OCI-LY3 (cell line): ENCODE data around the gene ASPHD1.

Source experiments
- H2AFZ ChIP-seq: fragments of 200-600, 300-600 bp; shearing (Covaris generic); 2 replicates; pipeline ENCODE4 v1.6.0; 2014; ENCODE audit warnings: antibody characterized with exemption, low read depth, low read length
- H3K27ac ChIP-seq: fragments of 200-600, 300-600 bp; sonication (generic); 2 replicates; pipeline ENCODE4 v1.5.1; 2014; ENCODE audit warnings: mild to moderate bottlenecking, low read length, moderate library complexity, mixed read lengths
- H3K27me3 ChIP-seq: fragments of 200-600, 300-600 bp; sonication (generic); 2 replicates; pipeline ENCODE4 v1.6.1; 2014; ENCODE audit warnings: low read depth, low read length, mixed read lengths
- H3K36me3 ChIP-seq: fragments of 200-600, 300-600 bp; sonication (generic); replicated peaks from 2 replicates; pipeline ENCODE3; 2014; ENCODE audit warnings: low read depth, low read length, mixed read lengths
- H3K4me1 ChIP-seq: fragments of 300-600, 200-600 bp; sonication (generic); 2 replicates; pipeline ENCODE4 v1.6.1; 2014; ENCODE audit warnings: low read length, mixed read lengths
- H3K4me2 ChIP-seq: fragments of 200-600, 300-600 bp; sonication (generic); 2 replicates; pipeline ENCODE4 v1.6.1; 2014; ENCODE audit warnings: low read length, mixed read lengths
- H3K4me3 ChIP-seq: fragments of 300-600, 200-600 bp; sonication (generic); 2 replicates; pipeline ENCODE4 v1.5.1; 2014; ENCODE audit warnings: antibody characterized with exemption, mild to moderate bottlenecking, low read length, moderate library complexity
- H3K79me2 ChIP-seq: fragments of 300-600, 200-600 bp; shearing (Covaris generic); 2 replicates; pipeline ENCODE4 v1.6.1; 2014; ENCODE audit warnings: mild to moderate bottlenecking, low read length, mixed read lengths
- H3K9ac ChIP-seq: fragments of 300-600, 200-600 bp; shearing (Covaris generic); 2 replicates; pipeline ENCODE4 v1.6.0; 2014; ENCODE audit warnings: mild to moderate bottlenecking, low read length, moderate library complexity
- H3K9me3 ChIP-seq: fragments of 200-600, 300-600 bp; shearing (Covaris generic); 2 replicates; pipeline ENCODE4 v1.6.1; 2014; ENCODE audit warnings: low read length, mixed read lengths; ENCODE audit not compliant: insufficient read depth
- H4K20me1 ChIP-seq: fragments of 200-600, 300-600 bp; sonication (generic); 2 replicates; pipeline ENCODE4 v1.6.1; 2016; ENCODE audit warnings: low read length, mixed read lengths; ENCODE audit not compliant: insufficient read depth
- EZH2phosphoT487 ChIP-seq: fragments of 200-600 bp; shearing (Covaris generic); IDR thresholded peaks from 2 replicates; pipeline ENCODE4 v1.6.1; 2018; ENCODE audit warnings: antibody characterized with exemption, mixed run types, low read depth
- TF ChIP-seq, protein P1 (sequence below): fragments of 200-600, 300-600 bp; sonication (generic); IDR thresholded peaks from 2 replicates; pipeline ENCODE4 v1.5.1; 2014; ENCODE audit warnings: antibody characterized with exemption, low read length, low read depth

Gene ASPHD1

DNA sequence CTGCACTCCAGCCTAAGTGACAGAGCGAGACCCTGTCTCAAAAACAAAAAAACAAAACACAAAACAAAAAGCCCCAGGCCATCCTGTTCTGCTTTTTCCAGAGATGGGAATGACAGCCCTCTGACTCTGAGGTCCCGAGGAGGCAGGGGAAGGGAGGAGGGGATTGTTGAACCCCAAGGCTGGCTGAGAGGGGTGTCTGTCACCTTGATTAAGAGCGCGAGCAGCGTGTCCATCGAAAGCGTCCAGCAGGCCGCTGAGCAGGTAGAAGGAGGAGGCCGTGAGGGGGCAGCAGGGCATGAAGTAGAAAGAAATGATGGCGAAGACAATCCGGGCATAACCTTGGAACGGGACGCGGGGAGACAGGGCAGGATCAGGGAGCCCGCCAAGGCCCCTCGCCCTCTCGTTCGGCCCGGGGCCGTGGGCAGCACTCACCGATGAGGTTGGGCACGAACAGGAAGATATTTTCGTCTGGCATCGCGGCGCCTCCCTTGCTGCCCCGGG lies 37.9 kb upstream of the ASPHD1 start:
- Histone ChIP-seq H3K9me3 (no peaks in the 10 kb centered on the region), H2AFZ (peak overlapping the region; percentile 92; the same call in 1 of the 2 replicates), H3K4me3 (peak overlapping the region; percentile 84), H3K9ac (peak overlapping the region; percentile 67), H3K4me1 (peaks cover 9% of the 10 kb centered on the region), H3K27me3 (no peaks in the 10 kb centered on the region), H3K27ac (peak overlapping the region; percentile 59), H3K36me3 (peaks cover 3% of the 10 kb centered on the region), H3K79me2 (peaks cover 10% of the 10 kb centered on the region), H3K4me2 (peak overlapping the region; percentile 98), H4K20me1 (no peaks in the 10 kb centered on the region)
- TF ChIP-seq, protein P1, sequence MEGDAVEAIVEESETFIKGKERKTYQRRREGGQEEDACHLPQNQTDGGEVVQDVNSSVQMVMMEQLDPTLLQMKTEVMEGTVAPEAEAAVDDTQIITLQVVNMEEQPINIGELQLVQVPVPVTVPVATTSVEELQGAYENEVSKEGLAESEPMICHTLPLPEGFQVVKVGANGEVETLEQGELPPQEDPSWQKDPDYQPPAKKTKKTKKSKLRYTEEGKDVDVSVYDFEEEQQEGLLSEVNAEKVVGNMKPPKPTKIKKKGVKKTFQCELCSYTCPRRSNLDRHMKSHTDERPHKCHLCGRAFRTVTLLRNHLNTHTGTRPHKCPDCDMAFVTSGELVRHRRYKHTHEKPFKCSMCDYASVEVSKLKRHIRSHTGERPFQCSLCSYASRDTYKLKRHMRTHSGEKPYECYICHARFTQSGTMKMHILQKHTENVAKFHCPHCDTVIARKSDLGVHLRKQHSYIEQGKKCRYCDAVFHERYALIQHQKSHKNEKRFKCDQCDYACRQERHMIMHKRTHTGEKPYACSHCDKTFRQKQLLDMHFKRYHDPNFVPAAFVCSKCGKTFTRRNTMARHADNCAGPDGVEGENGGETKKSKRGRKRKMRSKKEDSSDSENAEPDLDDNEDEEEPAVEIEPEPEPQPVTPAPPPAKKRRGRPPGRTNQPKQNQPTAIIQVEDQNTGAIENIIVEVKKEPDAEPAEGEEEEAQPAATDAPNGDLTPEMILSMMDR: no peak; the same call in 1 of the 2 replicates
- TF ChIP-seq EZH2phosphoT487: no peak

DNA sequence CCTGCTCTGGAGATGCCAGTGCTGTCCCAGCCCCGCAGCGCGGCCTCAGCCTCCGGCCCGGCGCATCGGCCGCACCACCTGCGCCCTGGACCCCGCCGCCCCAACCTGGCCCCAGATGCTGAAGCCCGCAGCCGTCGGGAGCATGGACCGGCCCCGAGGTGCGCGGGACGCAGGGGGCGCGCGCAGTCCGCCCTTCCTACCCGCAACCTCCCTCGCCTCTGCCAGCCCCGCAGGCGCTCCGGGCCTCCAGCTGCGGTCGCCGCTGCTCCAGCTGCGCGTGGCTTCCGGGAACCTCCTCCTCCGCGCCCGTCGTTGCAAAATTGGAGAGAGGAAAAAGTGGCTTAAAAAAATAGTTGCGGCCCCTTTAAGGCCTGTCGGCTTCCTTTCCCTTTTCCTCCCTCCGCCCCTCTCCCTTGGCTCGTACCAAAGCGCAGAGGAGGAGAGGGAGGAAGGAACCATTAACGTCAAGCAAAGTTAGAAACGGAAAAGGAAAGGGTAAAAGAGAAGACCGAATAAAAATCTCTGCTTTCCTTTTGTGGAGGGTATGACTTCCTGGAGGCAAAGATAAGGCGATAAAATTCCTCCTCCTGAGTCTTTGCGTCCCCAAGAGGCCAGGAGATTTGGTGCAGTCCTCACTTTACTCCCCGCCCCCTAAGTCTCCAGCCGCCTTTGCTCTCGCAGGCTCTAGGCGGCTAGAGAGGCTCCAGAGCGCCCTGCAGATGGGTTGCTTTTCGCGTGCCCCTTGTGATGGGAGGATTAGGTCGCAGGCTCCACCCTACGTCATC lies 37.2 kb upstream of the ASPHD1 start, which contains the start of gene CDIPT:
TSS of gene CDIPT (minus strand) at position 343 of the 785 bp plus-strand sequence. CDS start 369 bp downstream, outside the sequence.
- Histone ChIP-seq H3K27me3 (no peaks in the 10 kb centered on the region), H3K4me1 (peaks cover 9% of the 10 kb centered on the region), H3K4me3 (peak within 1 kb of the TSS; percentile 84), H2AFZ (peak within 1 kb of the TSS; percentile 92), H3K79me2 (peaks cover 10% of the 10 kb centered on the region), H3K36me3 (peaks cover 3% of the 10 kb centered on the region), H3K4me2 (peak within 1 kb of the TSS; percentile 98), H3K9ac (peak within 1 kb of the TSS; percentile 67), H4K20me1 (no peaks in the 10 kb centered on the region), H3K9me3 (no peaks in the 10 kb centered on the region), H3K27ac (peak within 1 kb of the TSS; percentile 59)
- no peak for TF ChIP-seq EZH2phosphoT487
- TF ChIP-seq, protein P1: peak; percentile 71

DNA sequence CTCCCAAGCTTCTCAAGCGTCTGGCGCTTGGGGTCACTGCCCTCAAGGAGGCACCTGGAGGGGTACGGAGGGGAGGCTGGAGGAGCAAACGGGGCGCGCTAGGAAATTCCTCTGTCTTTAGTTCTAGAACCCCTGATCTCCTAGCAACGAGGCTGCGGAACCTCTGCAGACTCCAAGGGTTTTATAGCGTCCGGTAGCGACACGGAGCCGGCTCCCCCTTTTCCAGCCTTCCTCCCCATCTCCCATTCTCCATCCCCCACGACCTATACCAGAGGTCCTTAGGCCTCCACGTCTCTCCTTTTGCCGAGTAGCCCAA lies 36.7 kb upstream of the ASPHD1 start:
- Histone ChIP-seq H3K79me2 (peaks cover 10% of the 10 kb centered on the region), H3K9me3 (no peaks in the 10 kb centered on the region), H3K9ac (peak overlapping the region; percentile 28; the same call in 1 of the 2 replicates), H3K4me3 (peak overlapping the region; percentile 84), H3K36me3 (no peaks in the 10 kb centered on the region), H2AFZ (peak overlapping the region; percentile 82), H3K4me2 (peak overlapping the region; percentile 98), H3K4me1 (peaks cover 9% of the 10 kb centered on the region), H3K27ac (no peak overlapping the region), H4K20me1 (no peaks in the 10 kb centered on the region), H3K27me3 (no peaks in the 10 kb centered on the region)
- no peak for TF ChIP-seq EZH2phosphoT487
- TF ChIP-seq, protein P1: no peak

DNA sequence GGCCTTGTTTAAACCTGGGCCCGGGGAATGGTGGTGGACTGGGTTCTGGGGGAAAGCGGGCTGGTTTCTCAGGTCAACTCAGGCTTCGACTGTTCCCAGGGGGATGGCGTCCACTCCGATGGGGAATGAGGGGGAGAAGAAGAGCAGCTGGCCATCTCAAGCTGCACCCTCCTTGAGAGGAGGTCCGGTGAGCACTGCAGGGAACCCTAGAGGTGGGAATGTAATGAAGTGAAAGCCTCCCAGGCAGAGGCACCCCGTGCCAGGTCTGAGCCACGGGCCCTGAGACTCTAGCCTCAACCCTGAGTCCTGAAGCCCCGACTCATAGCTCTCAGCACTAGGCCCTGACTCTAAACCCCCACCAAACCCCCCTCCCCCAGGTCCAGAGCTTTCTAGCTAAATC lies 36.1 kb upstream of the ASPHD1 start:
- H3K4me1 ChIP-seq: peaks cover 9% of the 10 kb centered on the region
- no peak for TF ChIP-seq EZH2phosphoT487
- TF ChIP-seq, protein P1: no peak
- no peaks in the 10 kb centered on the region for H3K27me3 ChIP-seq
- H3K36me3 ChIP-seq: no peaks in the 10 kb centered on the region
- no peak overlapping the region for H3K4me3 ChIP-seq
- H3K27ac ChIP-seq: no peak overlapping the region
- no peaks in the 10 kb centered on the region for H4K20me1 ChIP-seq
- H3K79me2 ChIP-seq: peaks cover 10% of the 10 kb centered on the region
- H2AFZ ChIP-seq: no peak overlapping the region
- no peaks in the 10 kb centered on the region for H3K9me3 ChIP-seq
- peak overlapping the region; percentile 98; the same call in 1 of the 2 replicates for H3K4me2 ChIP-seq
- no peak overlapping the region for H3K9ac ChIP-seq
